ENCODE data around the gene FZD1. TPM values are rescaled to one million over a fixed set of nuclear protein-coding genes. Genes with fewer than 3 reads are reported as not detected.

Gene FZD1
- total and polyA plus RNA-seq, 12 donors = 3.0 to 24.6 (median 9.4) TPM

DNA sequence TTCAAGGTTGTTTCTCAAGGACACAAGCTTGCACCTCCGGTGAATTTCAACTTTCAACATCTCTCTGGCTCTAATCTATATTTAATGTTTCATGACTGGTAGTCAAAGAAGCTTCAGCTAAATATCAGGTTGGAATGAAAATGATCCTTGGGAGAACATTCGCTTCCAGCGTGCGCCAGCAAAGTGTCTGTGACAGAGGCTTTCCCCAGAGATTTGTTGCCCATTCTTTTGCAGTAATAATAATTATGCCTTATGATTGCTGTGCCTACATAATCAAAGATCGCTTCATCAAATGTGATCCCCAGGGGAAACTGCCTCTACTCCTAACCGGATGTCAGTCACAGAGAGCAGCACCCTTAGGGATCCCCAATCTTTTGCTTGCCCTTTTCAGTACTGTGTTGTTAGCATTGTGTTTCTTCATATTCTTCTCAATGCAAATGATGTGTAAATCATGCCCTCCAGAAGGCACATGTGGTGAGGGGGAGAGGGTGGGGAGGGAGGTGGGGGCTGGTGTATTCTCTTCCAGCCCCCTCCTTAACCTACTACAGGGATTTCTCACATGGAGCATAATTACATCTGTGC is 30.5 kb downstream of the FZD1 start:
- H3K27me3 ChIP-seq = no peaks in the 10 kb centered on the region
- peaks cover 0 to 3% of the 10 kb centered on the region in 2 donors for H3K4me1 ChIP-seq (replicated peaks in 1 of 2)
- no peaks in the 10 kb centered on the region for H3K36me3 ChIP-seq (replicated peaks in 1 of 2)
- intact Hi-C loops (cut with DNase I) = no loop called here
- no peak for DNase-seq
- H3K4me3 ChIP-seq = no peak overlapping the region
- 48 to 68% (median 50%) methylated on average over 6 of the region's 6 CpGs for WGBS, 4 donors
- no peak for TF ChIP-seq POLR2A (IDR thresholded peaks at IDR 0.05)
- TF ChIP-seq, protein P1, sequence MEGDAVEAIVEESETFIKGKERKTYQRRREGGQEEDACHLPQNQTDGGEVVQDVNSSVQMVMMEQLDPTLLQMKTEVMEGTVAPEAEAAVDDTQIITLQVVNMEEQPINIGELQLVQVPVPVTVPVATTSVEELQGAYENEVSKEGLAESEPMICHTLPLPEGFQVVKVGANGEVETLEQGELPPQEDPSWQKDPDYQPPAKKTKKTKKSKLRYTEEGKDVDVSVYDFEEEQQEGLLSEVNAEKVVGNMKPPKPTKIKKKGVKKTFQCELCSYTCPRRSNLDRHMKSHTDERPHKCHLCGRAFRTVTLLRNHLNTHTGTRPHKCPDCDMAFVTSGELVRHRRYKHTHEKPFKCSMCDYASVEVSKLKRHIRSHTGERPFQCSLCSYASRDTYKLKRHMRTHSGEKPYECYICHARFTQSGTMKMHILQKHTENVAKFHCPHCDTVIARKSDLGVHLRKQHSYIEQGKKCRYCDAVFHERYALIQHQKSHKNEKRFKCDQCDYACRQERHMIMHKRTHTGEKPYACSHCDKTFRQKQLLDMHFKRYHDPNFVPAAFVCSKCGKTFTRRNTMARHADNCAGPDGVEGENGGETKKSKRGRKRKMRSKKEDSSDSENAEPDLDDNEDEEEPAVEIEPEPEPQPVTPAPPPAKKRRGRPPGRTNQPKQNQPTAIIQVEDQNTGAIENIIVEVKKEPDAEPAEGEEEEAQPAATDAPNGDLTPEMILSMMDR (IDR thresholded peaks at IDR 0.05) = no peak
- H3K27ac ChIP-seq = no peak overlapping the region
- H3K9me3 ChIP-seq (replicated peaks in 1 of 3) = no peaks in the 10 kb centered on the region

DNA sequence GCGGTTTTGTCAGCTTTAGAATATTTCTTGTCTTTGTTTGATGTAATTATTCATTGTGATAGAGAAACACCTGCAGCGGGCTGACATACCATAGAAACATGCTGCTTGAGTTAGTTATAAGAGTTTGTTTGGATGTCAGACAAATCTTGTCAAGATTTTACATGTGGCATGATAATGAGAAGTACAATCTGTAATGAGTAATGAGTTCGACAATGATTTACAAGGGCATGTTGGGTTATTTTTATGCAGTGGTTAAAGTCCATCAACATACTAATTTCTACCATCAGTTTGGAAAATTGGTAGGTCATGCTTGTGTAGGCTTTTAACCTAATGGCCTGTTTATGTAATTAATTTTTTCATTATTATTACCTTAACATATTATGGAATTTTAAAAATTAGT is 31.3 kb downstream of the FZD1 start:
- TF ChIP-seq POLR2A (IDR thresholded peaks at IDR 0.05) = no peak
- TF ChIP-seq, protein P1 (IDR thresholded peaks at IDR 0.05) = no peak
- H3K4me3 ChIP-seq = no peak overlapping the region

DNA sequence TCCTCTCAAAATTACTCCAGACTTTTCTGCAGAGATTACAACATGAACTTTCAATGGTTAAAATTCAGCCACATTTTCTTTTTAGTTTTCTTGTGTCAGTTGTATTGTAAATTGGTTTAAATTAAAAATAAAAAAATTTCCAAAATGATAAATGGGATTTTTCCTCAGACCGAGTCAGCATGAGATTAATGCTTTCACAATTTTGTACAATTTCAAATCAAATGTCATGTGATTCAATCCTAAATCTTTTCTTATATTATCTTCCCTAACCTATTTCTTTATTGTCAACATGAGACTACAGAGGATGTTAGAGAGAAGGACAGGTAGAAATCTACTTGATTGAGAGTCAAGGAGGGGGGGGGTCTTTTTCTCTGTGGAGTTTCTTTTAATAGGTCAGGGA is 33.7 kb downstream of the FZD1 start:
- Histone ChIP-seq H3K27ac (no peak overlapping the region), H3K27me3 (no peaks in the 10 kb centered on the region), H3K4me3 (no peak overlapping the region), H3K36me3 (replicated peaks in 1 of 2) (no peaks in the 10 kb centered on the region), H3K4me1 (replicated peaks in 1 of 2) (peaks cover 0 to 3% of the 10 kb centered on the region in 2 donors), H3K9me3 (replicated peaks in 1 of 3) (no peaks in the 10 kb centered on the region)
- TF ChIP-seq, protein P1 (IDR thresholded peaks at IDR 0.05) = no peak
- TF ChIP-seq POLR2A (IDR thresholded peaks at IDR 0.05) = no peak
- WGBS, 4 donors = 63 to 80% (median 69%) methylated on average over 1 of the region's 1 CpG
- intact Hi-C loops (cut with DNase I) = no loop called here
- no peak for DNase-seq

More for the DNA sequence above, 31.3 kb downstream of the FZD1 start:
- Histone ChIP-seq H3K36me3 (replicated peaks in 1 of 2) (no peaks in the 10 kb centered on the region), H3K27ac (no peak overlapping the region), H3K27me3 (no peaks in the 10 kb centered on the region), H3K4me1 (replicated peaks in 1 of 2) (peaks cover 0 to 3% of the 10 kb centered on the region in 2 donors), H3K9me3 (replicated peaks in 1 of 3) (no peaks in the 10 kb centered on the region)
- DNase-seq = no peak
- WGBS, 4 donors = 85 to 90% (median 87%) methylated on average over 3 of the region's 3 CpGs
- intact Hi-C loops (cut with DNase I) = no loop called here

DNA sequence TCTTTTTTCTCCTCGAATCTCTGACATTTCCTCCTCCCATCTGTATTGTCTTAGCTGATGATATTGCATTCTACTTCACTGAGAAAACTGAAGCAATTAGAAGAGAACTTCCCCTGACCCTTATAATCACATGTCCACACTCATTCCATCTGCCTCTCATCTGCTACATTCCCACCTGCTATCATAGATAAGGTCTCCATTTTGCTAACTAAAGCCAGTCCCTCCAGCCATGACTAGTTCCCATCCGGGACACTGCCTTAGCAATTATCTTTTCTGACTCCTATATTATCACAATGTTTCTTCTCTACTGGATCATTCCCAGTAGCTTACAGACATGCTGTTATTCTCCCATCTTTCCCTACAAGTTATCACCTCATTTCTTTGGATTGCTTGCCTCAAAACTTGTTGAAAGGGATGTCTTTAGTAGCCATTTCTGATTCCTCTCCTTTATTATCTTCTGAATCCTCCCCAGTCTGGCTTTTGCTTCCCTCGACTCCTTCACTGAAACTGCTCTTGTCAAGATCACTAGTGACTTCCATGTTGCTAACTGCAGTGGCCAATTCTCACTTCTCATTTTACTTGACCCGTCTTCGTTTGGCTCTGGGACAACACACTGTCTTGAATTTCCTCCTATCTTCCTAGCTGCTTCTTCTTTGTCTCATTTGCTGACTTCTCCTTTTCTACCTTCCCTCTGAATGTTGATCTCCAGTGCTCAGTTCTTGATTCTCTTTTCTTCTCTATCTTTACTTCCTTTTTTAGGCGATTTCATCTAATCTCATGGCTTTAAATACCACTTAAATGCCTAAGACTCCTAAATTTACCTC is 35.9 kb downstream of the FZD1 start:
- intact Hi-C loops (cut with DNase I) = no loop called here
- H3K27ac ChIP-seq = no peak overlapping the region
- no peaks in the 10 kb centered on the region for H3K36me3 ChIP-seq (replicated peaks in 1 of 2)
- TF ChIP-seq, protein P1 (IDR thresholded peaks at IDR 0.05) = no peak
- TF ChIP-seq POLR2A (IDR thresholded peaks at IDR 0.05) = no peak
- H3K4me1 ChIP-seq (replicated peaks in 1 of 2) = no peaks in the 10 kb centered on the region
- no peaks in the 10 kb centered on the region for H3K27me3 ChIP-seq
- no peaks in the 10 kb centered on the region for H3K9me3 ChIP-seq (replicated peaks in 1 of 3)
- WGBS, 4 donors = 75 to 79% (median 76%) methylated on average over 6 of the region's 6 CpGs
- peak in 4 of 7 donors; percentile 28 to 52 (median 32) for DNase-seq
- H3K4me3 ChIP-seq = no peak overlapping the region
